SK-N-MC (cell line): ENCODE measurements around the gene MARK1.

ENCODE experiments used
- EZH2 ChIP-seq: fragments of 200-600 bp; sonication (generic); IDR thresholded peaks from one replicate; pipeline ENCODE4 v1.6.1; 2017; ENCODE audit warnings: antibody characterized with exemption
- POLR2AphosphoS5 ChIP-seq: IDR thresholded peaks from 2 replicates; pipeline ENCODE4 v1.6.1; 2012; ENCODE audit warnings: mild to moderate bottlenecking, low read depth, low read length, borderline replicate concordance

GRCh38 chr1:220533504-220534109 is 5.7 kb downstream of the MARK1 start:
- no peak for TF ChIP-seq EZH2
- TF ChIP-seq POLR2AphosphoS5, result no peak
